H9 (cell line): ENCODE results near the gene IL1RAPL1. TPM values are rescaled to one million over a fixed set of nuclear protein-coding genes. Genes with fewer than 3 reads are reported as not detected.

ENCODE experiments used
- DNase-seq: peaks from one replicate; pipeline ENCODE4 v3.0.0-alpha.2; 2017
- H2AFZ ChIP-seq: one replicate; pipeline ENCODE4 v1.6.1; 2013; ENCODE audit warnings: mild to moderate bottlenecking, low read length, control low read depth, moderate library complexity
- H2AK5ac ChIP-seq: 2 replicates; pipeline ENCODE4 v1.6.1; 2013; ENCODE audit warnings: low read length, control low read depth, mixed read lengths; ENCODE audit not compliant: insufficient read length
- H2BK120ac ChIP-seq: one replicate; pipeline ENCODE4 v1.6.1; 2013; ENCODE audit warnings: low read depth, mild to moderate bottlenecking, low read length, control low read depth, inconsistent platforms; ENCODE audit not compliant: poor library complexity, severe bottlenecking
- H2BK12ac ChIP-seq: 2 replicates; pipeline ENCODE4 v1.6.1; 2013; ENCODE audit warnings: low read length, control low read depth, mixed read lengths, low read depth; ENCODE audit not compliant: insufficient read length
- H2BK15ac ChIP-seq: 2 replicates; pipeline ENCODE4 v1.6.1; 2013; ENCODE audit warnings: low read depth, low read length, control low read depth
- H2BK20ac ChIP-seq: one replicate; pipeline ENCODE4 v1.6.1; 2013; ENCODE audit warnings: low read depth, mild to moderate bottlenecking, low read length, control low read depth, inconsistent platforms; ENCODE audit not compliant: poor library complexity, severe bottlenecking
- H2BK5ac ChIP-seq: 2 replicates; pipeline ENCODE4 v1.6.1; 2013; ENCODE audit warnings: low read length, control low read depth, mixed read lengths; ENCODE audit not compliant: insufficient read length
- H3K14ac ChIP-seq: 2 replicates; pipeline ENCODE4 v1.6.1; 2013; ENCODE audit warnings: low read length, control low read depth; ENCODE audit not compliant: insufficient read depth
- H3K18ac ChIP-seq: 2 replicates; pipeline ENCODE4 v1.6.1; 2013; ENCODE audit warnings: low read depth, mild to moderate bottlenecking, mixed read lengths, low read length, control low read depth; ENCODE audit not compliant: insufficient read length
- H3K23ac ChIP-seq: 2 replicates; pipeline ENCODE4 v1.6.1; 2013; ENCODE audit warnings: low read length, control low read depth, mixed read lengths, low read depth; ENCODE audit not compliant: insufficient read length
- H3K23me2 ChIP-seq: 2 replicates; pipeline ENCODE4 v1.6.1; 2013; ENCODE audit warnings: low read depth, mild to moderate bottlenecking, mixed read lengths, low read length, control low read depth; ENCODE audit not compliant: insufficient read length, poor library complexity, severe bottlenecking
- H3K27ac ChIP-seq: 2 replicates; pipeline ENCODE4 v1.5.1; 2013; ENCODE audit warnings: low read length, control low read depth, mixed read lengths, low read depth; ENCODE audit not compliant: insufficient read length
- H3K27me3 ChIP-seq: 2 replicates; pipeline ENCODE4 v1.6.1; 2013; ENCODE audit warnings: low read length, control low read depth, inconsistent platforms; ENCODE audit not compliant: insufficient read depth
- H3K4ac ChIP-seq: 2 replicates; pipeline ENCODE4 v1.6.1; 2013; ENCODE audit warnings: low read depth, mild to moderate bottlenecking, control low read depth, inconsistent platforms, low read length, moderate library complexity
- H3K4me1 ChIP-seq: 2 replicates; pipeline ENCODE4 v1.6.1; 2013; ENCODE audit warnings: low read length, control low read depth, inconsistent platforms; ENCODE audit not compliant: insufficient read depth
- H3K4me2 ChIP-seq: 2 replicates; pipeline ENCODE4 v1.6.1; 2013; ENCODE audit warnings: low read length, control low read depth, mixed read lengths; ENCODE audit not compliant: insufficient read length, insufficient read depth
- H3K56ac ChIP-seq: 2 replicates; pipeline ENCODE4 v1.6.1; 2013; ENCODE audit warnings: low read depth, mild to moderate bottlenecking, mixed read lengths, low read length, control low read depth; ENCODE audit not compliant: insufficient read length
- H3K79me1 ChIP-seq: 2 replicates; pipeline ENCODE4 v1.6.1; 2013; ENCODE audit warnings: low read depth, mild to moderate bottlenecking, moderate library complexity, low read length, control low read depth, inconsistent platforms; ENCODE audit not compliant: insufficient read depth, poor library complexity, severe bottlenecking
- H3K79me2 ChIP-seq: 2 replicates; pipeline ENCODE4 v1.6.1; 2013; ENCODE audit warnings: low read length, control low read depth, inconsistent platforms; ENCODE audit not compliant: insufficient read depth
- H3K9ac ChIP-seq: 2 replicates; pipeline ENCODE4 v1.6.1; 2013; ENCODE audit warnings: low read length, control low read depth, mixed read lengths; ENCODE audit not compliant: insufficient read length; ENCODE audit errors: extremely low read depth
- H3K9me3 ChIP-seq: one replicate; pipeline ENCODE4 v1.6.1; 2013; ENCODE audit warnings: low read depth, low read length, inconsistent platforms; ENCODE audit not compliant: control insufficient read depth
- H3T11ph ChIP-seq: one replicate; pipeline ENCODE4 v1.6.1; 2013; ENCODE audit warnings: mild to moderate bottlenecking, low read length, control low read depth, inconsistent platforms
- H4K20me1 ChIP-seq: one replicate; pipeline ENCODE4 v1.6.1; 2013; ENCODE audit not compliant: control insufficient read depth, insufficient read length, insufficient read depth
- H4K5ac ChIP-seq: 2 replicates; pipeline ENCODE4 v1.6.1; 2013; ENCODE audit warnings: low read depth, mild to moderate bottlenecking, mixed read lengths, low read length, control low read depth; ENCODE audit not compliant: insufficient read length
- H4K8ac ChIP-seq: replicated peaks from 2 replicates; pipeline ENCODE4 v1.6.1; 2013; ENCODE audit warnings: low read length, control low read depth, mixed read lengths, low read depth; ENCODE audit not compliant: insufficient read length
- H4K91ac ChIP-seq: 2 replicates; pipeline ENCODE4 v1.6.1; 2013; ENCODE audit warnings: low read depth, mild to moderate bottlenecking, moderate library complexity, mixed read lengths, low read length, control low read depth; ENCODE audit not compliant: insufficient read length
- H3K27ac Mint-ChIP-seq, 3 experiments: 2 replicates in 2 of 3; 3 replicates in 1 of 3; pipeline ENCODE4 v1.8.0; 2020 to 2021; ENCODE audit warnings: mixed read lengths in 3 of 3, mild to moderate bottlenecking in 1 of 3, moderate library complexity in 1 of 3
- H3K27me3 Mint-ChIP-seq: 2 replicates; pipeline ENCODE4 v1.8.0; 2021; ENCODE audit warnings: low read depth, mild to moderate bottlenecking, moderate library complexity, mixed read lengths
- H3K36me3 Mint-ChIP-seq, 3 experiments: 2 replicates in 2 of 3; 3 replicates in 1 of 3; pipeline ENCODE4 v1.8.0; 2020 to 2021; ENCODE audit warnings: low read depth in 3 of 3, mixed read lengths in 3 of 3; ENCODE audit not compliant: insufficient read depth in 1 of 3
- H3K4me1 Mint-ChIP-seq, 2 experiments: 2 replicates each; pipeline ENCODE4 v1.8.0; 2020; ENCODE audit warnings: mixed read lengths in 2 of 2
- H3K4me3 Mint-ChIP-seq, 2 experiments: 2 replicates in 1 of 2; 3 replicates in 1 of 2; pipeline ENCODE4 v1.8.0; 2020 to 2021; ENCODE audit warnings: mild to moderate bottlenecking in 2 of 2, mixed read lengths in 2 of 2, moderate library complexity in 1 of 2
- H3K9me3 Mint-ChIP-seq, 2 experiments: 2 replicates in 1 of 2; 3 replicates in 1 of 2; pipeline ENCODE4 v1.8.0; 2020; ENCODE audit warnings: mild to moderate bottlenecking in 2 of 2, mixed read lengths in 2 of 2, moderate library complexity in 1 of 2
- CTCF ChIP-seq: fragments of 200-600 bp; sonication (generic); conservative IDR thresholded peaks from 3 replicates; pipeline ENCODE4 v1.8.0; 2021; ENCODE audit warnings: antibody characterized with exemption, mild to moderate bottlenecking
- total RNA-seq: library from RNA; stranded (reverse); gene quantifications from 2 replicates; pipeline ENCODE4 v1.2.1, GENCODE V29; 2021

The IL1RAPL1 gene
- total RNA-seq, 1 experiment from 2014 or later = 0.31 TPM

GRCh38 chrX:29196501-29196900 lies 609.3 kb downstream of the IL1RAPL1 start:
- Histone ChIP-seq H3K27me3 (no peaks in the 10 kb centered on the region), H3T11ph (no peak overlapping the region), H4K91ac (no peak overlapping the region), H3K79me2 (no peaks in the 10 kb centered on the region), H3K23ac (no peak overlapping the region), H2BK5ac (no peak overlapping the region), H3K56ac (no peak overlapping the region), H2BK20ac (no peak overlapping the region), H4K20me1 (no peaks in the 10 kb centered on the region), H4K8ac (no peak overlapping the region), H3K9ac (no peak overlapping the region), H2BK15ac (no peak overlapping the region), H3K18ac (no peak overlapping the region), H2BK120ac (no peak overlapping the region), H3K4ac (no peak overlapping the region), H2AK5ac (no peak overlapping the region), H4K5ac (no peak overlapping the region), H3K27ac (no peak overlapping the region), H3K4me1 (no peaks in the 10 kb centered on the region), H3K14ac (no peak overlapping the region), H3K9me3 (no peaks in the 10 kb centered on the region), H2BK12ac (no peak overlapping the region), H2AFZ (no peak overlapping the region), H3K23me2 (no peaks in the 10 kb centered on the region), H3K4me2 (no peak overlapping the region), H3K79me1 (no peaks in the 10 kb centered on the region)
- Mint-ChIP-seq H3K4me1 (peaks cover 3 to 7% of the 10 kb centered on the region in 2 experiments; a peak in 3 of 4 replicates), H3K9me3 (peaks cover 0 to 21% of the 10 kb centered on the region in 2 experiments; a peak in 3 of 5 replicates), H3K4me3 (no peak overlapping the region), H3K27ac (no peak overlapping the region), H3K36me3 (no peaks in the 10 kb centered on the region), H3K27me3 (peaks cover 11% of the 10 kb centered on the region)
- no peak for TF ChIP-seq CTCF
- DNase-seq = no peak
